Breast epithelium (tissue), 3 donors: Measurements from ENCODE around the gene EEF2KMT.
"Not testable (repeated sequence)": the region's sequence is repeated elsewhere in the genome, so short reads cannot be mapped to it uniquely, and the experiment has no call there.

Source experiments
- CTCF ChIP-seq, 3 donors: fragments of 450-650 bp; IDR thresholded peaks; one replicate each; pipeline ENCODE4 v1.5.1; 2016 to 2017; ENCODE audit warnings: antibody characterized with exemption in 3 of 3, mild to moderate bottlenecking in 3 of 3, moderate library complexity in 3 of 3
- POLR2A ChIP-seq: fragments of 450-650 bp; IDR thresholded peaks from one replicate; pipeline ENCODE4 v1.6.1; 2016; ENCODE audit warnings: antibody characterized with exemption, mild to moderate bottlenecking, moderate library complexity
- POLR2AphosphoS5 ChIP-seq, 3 donors: sonication (generic); formaldehyde crosslinking; IDR thresholded peaks; one replicate each; pipeline ENCODE4 v1.6.1; 2017; ENCODE audit warnings: antibody characterized with exemption in 3 of 3

DNA sequence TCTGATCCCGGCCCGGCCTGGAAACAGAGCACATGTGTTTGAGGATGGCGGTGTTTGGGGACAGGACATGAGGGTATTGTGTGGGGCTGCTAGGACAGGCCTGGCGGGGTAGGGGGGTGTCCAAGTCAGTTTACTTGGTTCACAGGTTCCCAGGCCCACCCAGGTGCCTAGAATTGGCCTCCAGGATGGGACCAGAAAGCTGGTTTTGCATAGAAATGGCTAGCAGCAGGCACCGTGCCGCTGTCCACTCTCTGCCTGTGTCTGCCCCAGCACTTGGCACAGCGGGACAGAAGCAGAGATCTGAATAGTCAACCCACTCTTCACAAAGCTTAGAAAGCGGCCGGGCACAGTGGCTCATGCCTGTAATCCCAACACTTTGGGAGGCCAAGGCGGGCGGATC is 11.9 kb downstream of the EEF2KMT start:
- TF ChIP-seq CTCF (IDR thresholded peaks at IDR 0.05); POLR2A; POLR2AphosphoS5 (IDR thresholded peaks at IDR 0.05): not testable (repeated sequence)
